Measurements from ENCODE around the gene HERPUD2. TPM values are rescaled to one million over a fixed set of nuclear protein-coding genes. Genes with fewer than 3 reads are reported as not detected.
"Not testable (repeated sequence)": the region's sequence is repeated elsewhere in the genome, so short reads cannot be mapped to it uniquely, and the experiment has no call there.

Gene HERPUD2
- total RNA-seq, 4 donors from 2014 or later, result 35.2 to 59.8 (median 44.3) TPM

- no peak for TF ChIP-seq POLR2AphosphoS5 (IDR thresholded peaks at IDR 0.05)
- peaks cover 26% of the 10 kb centered on the region for H3K4me1 ChIP-seq
- no peaks in the 10 kb centered on the region for H3K27me3 ChIP-seq
- no peak overlapping the region for H3K27ac ChIP-seq
- peaks cover 11% of the 10 kb centered on the region for H3K36me3 ChIP-seq
- no peak for DNase-seq (ENCODE audit: low spot score in 2 of 2)
- no peaks in the 10 kb centered on the region for H3K9me3 ChIP-seq
- H3K4me3 ChIP-seq, result no peak overlapping the region
- 97% methylated on average over 1 of the region's 1 CpG for WGBS
Measured at GRCh38 chr7:35681231-35682029, 13.5 kb downstream of the HERPUD2 start.

GRCh38 chr7:35680403-35681013 lies 14.4 kb downstream of the HERPUD2 start:
- H3K36me3 ChIP-seq, result peaks cover 10% of the 10 kb centered on the region
- H3K27me3 ChIP-seq, result no peaks in the 10 kb centered on the region
- H3K9me3 ChIP-seq, result no peaks in the 10 kb centered on the region
- peaks cover 31% of the 10 kb centered on the region for H3K4me1 ChIP-seq
- TF ChIP-seq POLR2AphosphoS5 (IDR thresholded peaks at IDR 0.05) (no peak), POLR2A (IDR thresholded peaks at IDR 0.05) (no peak)
- H3K4me3 ChIP-seq, result no peak overlapping the region
- no peak overlapping the region for H3K27ac ChIP-seq
- WGBS, result 78% methylated on average over 2 of the region's 2 CpGs
- DNase-seq (ENCODE audit: low spot score in 2 of 2), result no peak

DNA sequence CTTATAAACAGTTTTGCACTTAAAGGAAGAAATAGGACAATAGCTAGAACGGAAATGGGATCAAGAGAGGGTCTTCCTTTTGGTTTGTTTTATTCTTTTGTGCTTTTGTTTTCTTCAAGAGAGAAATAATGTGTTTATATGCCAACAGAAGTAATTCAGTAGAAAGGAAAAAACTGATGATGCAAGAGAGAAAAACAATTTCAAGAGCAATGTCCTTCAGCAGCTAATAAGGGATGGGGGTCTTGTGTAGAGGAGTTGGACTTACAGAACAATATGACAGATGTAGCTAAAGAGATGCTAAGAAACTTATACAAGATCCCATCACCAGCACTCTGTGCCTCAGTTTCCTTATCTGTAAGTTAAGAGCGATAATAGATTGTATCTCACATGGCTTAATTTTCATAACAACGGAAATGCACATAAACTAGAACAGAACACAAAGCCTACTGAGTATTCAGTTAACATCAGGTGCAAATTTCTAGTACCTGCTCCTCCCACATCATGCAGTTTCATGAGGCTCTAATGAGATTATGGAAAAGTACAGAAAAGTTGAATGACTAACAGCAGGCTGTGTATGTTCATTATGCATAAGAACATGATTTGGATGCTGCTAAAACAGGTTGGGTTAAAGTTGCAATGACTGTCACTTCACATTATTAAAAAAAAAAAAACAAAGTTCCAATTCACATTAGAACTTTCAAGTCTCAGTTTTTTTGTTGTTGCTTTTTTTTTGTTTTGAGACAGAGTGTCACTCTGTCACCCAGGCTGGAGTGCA lies 17.2 kb downstream of the HERPUD2 start:
- H3K9me3 ChIP-seq, result no peaks in the 10 kb centered on the region
- no peak overlapping the region for H3K4me3 ChIP-seq
- H3K27me3 ChIP-seq, result no peaks in the 10 kb centered on the region
- WGBS, result 79% methylated on average over 3 of the region's 3 CpGs
- no peak for TF ChIP-seq POLR2AphosphoS5 (IDR thresholded peaks at IDR 0.05)
- no peak for TF ChIP-seq CTCF (IDR thresholded peaks at IDR 0.05)
- no peak for TF ChIP-seq EP300 (IDR thresholded peaks at IDR 0.05)
- TF ChIP-seq POLR2A (IDR thresholded peaks at IDR 0.05), result no peak
- H3K4me1 ChIP-seq, result peaks cover 31% of the 10 kb centered on the region
- no peaks in the 10 kb centered on the region for H3K36me3 ChIP-seq
- DNase-seq (ENCODE audit: low spot score in 2 of 2), result no peak
- H3K27ac ChIP-seq, result no peak overlapping the region

GRCh38 chr7:35676211-35676610 lies 18.7 kb downstream of the HERPUD2 start:
- no peak for DNase-seq (ENCODE audit: low spot score in 2 of 2)
- Histone ChIP-seq H3K36me3 (no peaks in the 10 kb centered on the region), H3K27me3 (no peaks in the 10 kb centered on the region), H3K27ac (no peak overlapping the region), H3K9me3 (no peaks in the 10 kb centered on the region), H3K4me3 (no peak overlapping the region), H3K4me1 (peaks cover 31% of the 10 kb centered on the region)
- WGBS, result 53% methylated on average over 1 of the region's 1 CpG
- TF ChIP-seq POLR2A (IDR thresholded peaks at IDR 0.05) (no peak), EP300 (IDR thresholded peaks at IDR 0.05) (no peak), CTCF (IDR thresholded peaks at IDR 0.05) (no peak), POLR2AphosphoS5 (IDR thresholded peaks at IDR 0.05) (no peak)

DNA sequence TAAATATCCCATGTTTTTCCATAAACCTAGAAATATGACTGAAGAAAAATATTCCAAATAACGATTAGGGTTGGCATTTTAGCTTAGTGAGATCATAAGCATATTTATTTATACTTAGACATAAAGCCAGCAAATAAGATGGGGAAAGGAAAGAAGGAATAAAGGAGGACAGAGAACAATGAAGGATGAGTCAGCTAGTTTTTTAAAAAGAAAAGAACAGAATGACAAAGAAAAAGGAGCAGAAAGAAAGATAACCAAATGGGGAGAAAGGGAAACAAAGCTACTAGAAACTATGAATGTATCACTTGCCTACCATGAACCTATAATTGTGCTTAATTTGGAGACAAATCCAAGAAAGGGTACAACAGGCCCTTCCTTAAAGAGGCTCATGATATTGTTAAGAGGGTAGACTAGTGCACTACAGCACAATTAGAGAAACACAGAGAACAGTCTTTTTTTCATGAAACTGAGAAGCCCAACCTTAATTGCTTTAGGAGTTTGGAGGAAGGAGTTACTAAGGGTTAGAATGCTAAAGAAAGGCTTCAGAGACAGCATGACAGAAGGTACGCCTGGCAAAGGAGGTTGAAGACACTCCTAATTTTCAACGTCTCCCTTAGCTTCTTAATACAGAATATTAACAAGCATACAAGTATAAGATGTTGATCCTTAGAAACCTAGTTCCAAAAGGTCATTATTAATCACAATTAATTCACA lies 23.9 kb downstream of the HERPUD2 start:
- peaks cover 17% of the 10 kb centered on the region for H3K36me3 ChIP-seq
- DNase-seq (ENCODE audit: low spot score in 2 of 2), result no peak
- TF ChIP-seq POLR2AphosphoS5 (IDR thresholded peaks at IDR 0.05) (no peak), CTCF (IDR thresholded peaks at IDR 0.05) (no peak), EP300 (IDR thresholded peaks at IDR 0.05) (no peak), POLR2A (IDR thresholded peaks at IDR 0.05) (no peak)
- no peak overlapping the region for H3K4me3 ChIP-seq
- no peaks in the 10 kb centered on the region for H3K9me3 ChIP-seq
- 79% methylated on average over 3 of the region's 3 CpGs for WGBS
- H3K27ac ChIP-seq, result no peak overlapping the region
- H3K27me3 ChIP-seq, result no peaks in the 10 kb centered on the region
- H3K4me1 ChIP-seq, result peaks cover under 1% of the 10 kb centered on the region

DNA sequence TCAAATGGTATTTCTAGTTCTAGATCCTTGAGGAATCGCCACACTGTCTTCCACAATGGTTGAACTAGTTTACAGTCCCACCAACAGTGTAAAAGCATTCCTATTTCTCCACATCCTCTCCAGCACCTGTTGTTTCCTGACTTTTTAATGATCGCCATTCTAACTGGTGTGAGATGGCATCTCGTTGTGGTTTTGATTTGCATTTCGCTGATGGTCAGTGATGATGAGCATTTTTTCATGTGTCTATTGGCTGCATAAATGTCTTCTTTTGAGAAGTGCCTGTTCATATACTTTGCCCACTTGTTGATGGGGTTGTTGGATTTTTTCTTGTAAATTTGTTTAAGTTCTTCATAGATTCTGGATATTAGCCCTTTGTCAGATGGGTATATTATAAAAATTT lies 34.5 kb downstream of the HERPUD2 start:
- not testable (repeated sequence) for DNase-seq (ENCODE audit: low spot score in 2 of 2); H3K27ac ChIP-seq; H3K36me3 ChIP-seq; H3K4me1 ChIP-seq; H3K4me3 ChIP-seq; H3K27me3 ChIP-seq; H3K9me3 ChIP-seq
- WGBS, result 98% methylated on average over 4 of the region's 4 CpGs

All from suprapubic skin (tissue), 4 donors.